Measurements from ENCODE around the gene ARNT2.
"Not testable (repeated sequence)": the region's sequence is repeated elsewhere in the genome, so short reads cannot be mapped to it uniquely, and the experiment has no call there.

The ARNT2 gene

DNA sequence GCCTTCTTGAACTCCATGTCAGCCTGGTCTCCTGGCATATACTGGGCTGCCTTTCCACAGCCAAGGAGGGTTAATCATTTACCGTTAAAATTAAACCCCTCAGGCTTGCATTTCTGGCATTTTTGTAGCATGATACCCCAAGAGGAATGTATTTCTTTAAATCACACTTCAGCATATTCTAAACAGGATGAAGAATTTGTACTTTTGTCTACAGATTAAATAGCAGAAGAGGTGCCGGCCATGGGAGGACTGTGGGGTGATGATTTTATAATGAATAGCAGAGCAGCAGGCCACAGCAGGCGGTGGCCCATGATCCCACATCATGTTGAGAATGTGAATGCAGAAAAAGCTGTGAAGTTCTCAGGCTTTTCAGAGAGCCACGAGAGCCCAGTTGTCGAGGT is 90.2 kb downstream of the ARNT2 start:
- DNase-seq = no peak

DNA sequence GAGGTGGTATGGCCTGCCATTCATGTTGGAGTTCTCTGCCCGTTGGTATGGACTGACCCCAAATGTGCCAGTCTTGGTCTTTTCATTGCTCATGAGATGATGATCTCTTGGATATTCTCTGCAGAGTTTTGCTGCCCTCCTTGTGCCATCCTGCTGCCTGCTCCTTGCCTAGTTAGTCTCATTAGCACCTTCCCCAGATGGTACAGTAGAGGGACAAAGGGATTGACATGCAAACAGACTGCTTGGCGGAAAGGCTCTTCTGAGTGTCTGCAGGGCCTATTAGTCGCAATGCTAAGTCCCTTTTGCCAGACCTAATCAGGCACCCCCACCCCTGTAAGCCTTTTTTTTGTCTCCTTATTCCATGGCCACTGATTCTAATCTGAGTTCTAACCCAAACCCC is 90.6 kb downstream of the ARNT2 start:
- DNase-seq = no peak

DNA sequence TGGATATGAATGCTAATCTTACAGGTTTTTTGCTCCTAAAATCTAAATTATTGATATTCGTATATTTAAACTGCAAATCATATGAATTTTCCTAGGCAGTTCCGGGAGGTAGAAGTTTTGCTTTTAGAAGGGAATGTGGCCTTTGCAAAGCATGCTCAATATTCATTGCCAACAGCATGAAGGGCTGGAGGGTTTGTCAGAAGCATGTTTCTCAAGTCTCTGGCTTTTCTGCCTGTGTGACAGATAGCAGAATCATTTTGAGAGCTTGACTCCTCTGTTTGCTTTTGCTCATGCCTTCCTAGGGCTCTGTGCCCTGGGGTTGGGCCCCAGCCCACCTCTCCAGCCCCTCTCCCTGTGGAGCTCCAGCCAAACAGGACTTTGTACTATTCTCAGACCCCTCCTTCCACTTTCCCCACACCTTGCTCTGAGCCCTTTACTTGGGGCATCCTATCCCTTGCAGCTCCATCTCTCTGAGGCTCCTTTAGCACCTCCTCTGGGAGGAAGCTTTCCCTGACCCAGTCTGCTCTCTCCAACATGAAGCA is 91.3 kb downstream of the ARNT2 start:
- DNase-seq = no peak

DNA sequence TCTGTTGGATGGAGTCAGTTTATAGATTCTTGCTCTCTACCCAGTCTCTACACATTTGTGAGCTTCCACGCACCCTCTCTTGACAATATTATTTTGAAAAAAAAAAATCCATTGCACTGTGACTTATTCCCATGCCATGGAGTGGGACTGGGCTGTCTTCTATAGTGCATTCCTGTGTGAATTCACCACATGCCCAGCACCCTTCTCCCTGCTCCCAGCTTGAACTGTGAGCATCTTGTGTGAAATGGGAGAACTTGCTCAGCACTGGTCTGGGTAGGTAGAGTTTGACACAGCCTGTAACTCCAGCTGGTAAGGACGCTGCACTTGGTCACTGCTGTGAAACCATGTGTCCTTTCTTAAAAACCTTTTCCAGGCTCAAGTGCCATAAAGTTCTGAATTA is 91.9 kb downstream of the ARNT2 start:
- no peak for DNase-seq

DNA sequence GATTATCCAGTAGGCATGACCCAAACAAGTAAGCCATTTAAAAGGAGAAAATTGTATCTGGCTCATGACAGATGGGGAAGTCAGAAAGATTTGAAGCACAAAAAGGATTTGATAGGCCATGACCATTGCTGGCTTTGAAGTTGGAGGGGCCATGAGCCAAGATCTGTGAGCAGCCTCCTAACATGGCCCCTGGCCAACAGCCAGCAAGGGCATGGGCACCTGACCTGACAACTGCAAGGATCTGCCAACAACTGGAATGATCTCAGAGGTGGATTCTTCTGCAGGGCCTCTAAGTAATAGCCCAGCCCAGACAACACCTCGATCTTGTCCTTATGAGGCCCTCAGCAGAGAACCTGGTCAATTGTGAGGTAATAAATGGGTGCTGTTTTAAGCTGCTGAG is 93.0 kb downstream of the ARNT2 start:
- no peak for DNase-seq

DNA sequence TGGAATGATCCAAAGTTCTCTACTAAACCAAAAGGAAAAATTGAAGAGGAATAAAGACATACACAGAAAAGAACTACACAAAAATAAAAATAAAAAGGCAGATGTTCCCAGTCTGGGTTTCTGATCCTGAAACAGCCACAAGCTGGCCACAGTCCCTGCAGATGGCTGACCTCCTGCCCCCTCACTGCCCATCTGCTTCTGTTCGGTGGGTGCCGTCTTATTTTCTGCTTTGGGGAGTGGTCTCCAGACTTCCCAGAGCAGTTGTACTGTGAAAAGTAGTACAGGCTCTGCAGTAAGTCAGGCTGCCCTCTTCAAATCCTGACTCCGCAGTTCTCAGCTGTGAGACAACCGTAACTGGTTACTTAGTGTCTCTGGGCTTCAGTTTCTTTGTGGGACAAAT is 94.5 kb downstream of the ARNT2 start:
- DNase-seq = no peak

DNA sequence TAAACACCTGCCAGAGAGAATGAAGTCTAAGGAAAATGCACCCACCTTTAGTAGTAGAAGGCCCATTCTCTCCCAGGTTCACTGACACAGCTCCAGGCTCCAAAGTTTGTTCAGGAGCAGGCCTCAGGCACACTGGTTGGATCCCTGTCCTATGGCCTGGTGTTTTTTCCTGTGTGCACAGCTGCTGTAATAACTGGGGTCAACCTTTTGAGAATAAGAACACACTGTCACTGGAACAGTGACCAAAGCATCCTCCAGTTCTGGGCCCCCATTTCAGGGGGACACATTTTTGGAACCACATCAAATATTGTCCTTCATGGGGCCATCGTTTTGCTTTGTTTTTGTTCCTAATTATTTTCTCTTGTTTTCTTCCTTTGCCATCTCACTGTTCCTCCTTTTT is 95.8 kb downstream of the ARNT2 start:
- DNase-seq = no peak

DNA sequence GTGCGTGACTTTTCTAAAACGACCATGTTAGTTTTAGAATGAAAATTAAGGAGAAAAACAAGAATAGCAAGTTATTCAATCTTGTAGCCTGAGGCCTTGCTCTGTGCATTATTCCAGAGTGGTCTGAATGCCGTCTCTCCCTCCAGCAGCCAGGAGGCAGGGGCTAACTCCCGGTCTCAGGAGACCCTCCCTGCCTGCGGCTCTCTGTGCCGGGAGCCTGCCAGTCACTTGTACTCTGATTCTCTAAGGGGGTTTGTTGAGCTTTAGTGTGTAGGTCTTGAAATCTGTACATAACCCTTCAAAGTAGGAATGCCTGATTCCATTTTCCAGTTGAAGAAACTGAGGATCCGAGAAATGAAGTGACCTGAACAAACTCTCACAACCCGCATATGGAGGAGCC is 97.3 kb downstream of the ARNT2 start:
- DNase-seq = no peak

DNA sequence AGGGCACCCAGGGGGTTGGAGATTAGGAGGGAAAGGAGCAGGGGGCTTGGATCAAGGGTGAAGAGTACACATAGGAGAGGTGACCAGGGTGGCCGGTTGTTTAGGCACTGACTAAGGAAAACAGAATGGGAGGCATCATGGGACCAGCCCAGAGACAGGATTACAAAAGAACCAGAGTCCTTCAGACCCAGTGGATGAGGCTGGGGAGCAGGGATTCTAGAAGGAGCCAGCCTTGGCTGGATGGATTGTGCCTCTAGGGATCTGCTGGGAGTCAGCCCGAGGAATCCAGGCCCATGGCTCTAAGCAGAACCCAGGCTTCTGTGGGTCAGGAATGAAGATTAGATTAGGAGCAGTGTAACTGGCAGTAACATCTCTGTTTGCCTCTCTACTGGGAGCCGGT is 98.6 kb downstream of the ARNT2 start:
- no peak for DNase-seq

DNA sequence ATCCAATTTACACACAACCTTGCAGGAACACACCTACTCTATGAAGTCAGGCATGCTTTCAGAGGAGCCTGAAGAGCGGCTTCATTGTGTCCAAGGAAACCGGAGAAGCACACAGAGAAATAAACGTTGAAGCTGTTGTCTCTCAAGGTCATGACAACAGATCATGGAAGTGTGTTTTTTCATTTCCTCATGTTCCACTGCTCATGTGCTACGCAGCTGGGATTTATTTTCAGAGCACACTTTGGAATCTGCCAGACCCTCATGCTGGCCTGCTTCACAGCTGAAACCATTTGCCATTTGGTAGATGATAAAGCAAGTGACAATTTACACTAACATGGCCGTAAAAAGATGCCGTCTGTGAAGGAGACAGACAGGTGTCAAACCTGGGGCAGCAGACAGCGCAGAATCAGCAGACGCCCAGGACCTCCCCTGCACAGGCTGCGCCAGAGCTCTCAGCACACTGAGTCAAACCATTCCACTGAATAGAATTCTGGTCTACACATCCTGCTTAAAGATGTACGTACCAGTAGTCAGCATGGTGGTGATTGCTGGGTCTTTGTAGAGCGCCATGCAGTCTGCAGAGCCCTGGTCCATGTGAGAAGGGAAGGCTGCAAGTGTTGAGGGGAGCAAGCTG is 99.3 kb downstream of the ARNT2 start:
- DNase-seq = no peak

DNA sequence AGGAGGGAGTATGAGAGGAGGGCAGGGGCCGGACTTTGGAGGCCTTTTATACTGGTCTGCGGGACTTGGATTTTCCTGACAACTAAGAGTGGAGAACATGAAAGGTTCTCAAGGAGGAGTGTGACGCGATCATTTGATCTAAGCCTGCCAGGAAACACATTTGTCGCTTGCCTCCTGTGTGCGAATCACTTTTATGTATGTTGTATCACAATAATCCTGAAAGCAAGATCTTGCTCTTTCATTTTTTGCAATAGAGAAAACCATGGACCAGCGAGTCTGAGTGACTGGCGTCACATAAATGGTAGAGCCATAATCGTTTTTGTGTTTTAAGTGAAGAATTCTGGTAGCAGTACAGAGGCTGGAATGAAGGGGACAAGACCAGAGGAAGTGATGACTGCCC is 100.7 kb downstream of the ARNT2 start:
- DNase-seq = no peak

DNA sequence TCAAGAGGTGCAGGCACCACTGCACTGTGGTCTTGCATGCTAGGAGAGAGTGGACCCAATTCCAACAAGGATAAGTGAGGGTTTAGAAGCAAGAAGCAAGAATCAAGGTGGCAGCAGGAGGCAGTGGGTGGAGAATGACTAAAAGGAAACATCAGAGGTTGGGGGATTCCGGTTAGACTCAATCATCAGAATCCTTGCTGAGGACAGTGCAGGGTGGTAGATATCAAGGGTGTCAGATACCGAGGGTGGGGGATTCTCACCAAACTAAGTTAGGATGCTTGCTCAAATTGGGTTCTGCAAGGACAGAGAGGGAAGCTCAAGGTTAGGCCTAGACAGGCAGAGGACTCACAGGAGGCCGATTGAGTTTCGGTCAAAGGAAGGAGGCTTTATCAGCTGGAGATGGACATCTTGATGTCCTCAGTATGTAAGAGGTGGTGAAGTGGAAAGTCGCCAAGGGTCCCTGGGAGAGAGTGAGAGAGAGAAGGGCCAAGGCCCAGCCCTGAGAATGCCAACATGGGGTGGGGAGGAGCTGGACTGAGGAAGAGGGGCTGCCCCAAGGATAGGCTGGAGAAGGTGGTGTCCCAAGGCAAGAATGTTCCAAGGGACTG is 102.2 kb downstream of the ARNT2 start:
- DNase-seq = no peak

DNA sequence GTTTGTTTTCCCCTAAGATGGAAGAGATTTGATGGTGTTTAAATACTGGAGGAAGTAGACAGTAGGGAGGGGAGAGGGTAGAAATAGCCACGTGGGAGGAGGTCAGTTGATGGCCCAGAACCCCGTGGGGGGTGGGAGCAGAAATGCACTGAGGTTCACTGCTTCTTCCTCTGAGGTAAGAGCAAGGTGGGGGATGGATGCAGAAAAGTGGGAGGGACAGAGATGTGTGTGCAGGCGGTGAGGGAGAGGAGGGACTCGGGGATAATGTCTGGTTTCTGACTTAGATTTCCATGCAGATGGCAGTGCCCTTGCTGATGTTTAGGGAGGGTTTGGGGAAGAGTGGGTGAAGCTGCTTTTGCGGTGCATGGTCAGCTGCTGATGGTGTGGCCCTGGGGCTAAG is 102.9 kb downstream of the ARNT2 start:
- no peak for DNase-seq

DNA sequence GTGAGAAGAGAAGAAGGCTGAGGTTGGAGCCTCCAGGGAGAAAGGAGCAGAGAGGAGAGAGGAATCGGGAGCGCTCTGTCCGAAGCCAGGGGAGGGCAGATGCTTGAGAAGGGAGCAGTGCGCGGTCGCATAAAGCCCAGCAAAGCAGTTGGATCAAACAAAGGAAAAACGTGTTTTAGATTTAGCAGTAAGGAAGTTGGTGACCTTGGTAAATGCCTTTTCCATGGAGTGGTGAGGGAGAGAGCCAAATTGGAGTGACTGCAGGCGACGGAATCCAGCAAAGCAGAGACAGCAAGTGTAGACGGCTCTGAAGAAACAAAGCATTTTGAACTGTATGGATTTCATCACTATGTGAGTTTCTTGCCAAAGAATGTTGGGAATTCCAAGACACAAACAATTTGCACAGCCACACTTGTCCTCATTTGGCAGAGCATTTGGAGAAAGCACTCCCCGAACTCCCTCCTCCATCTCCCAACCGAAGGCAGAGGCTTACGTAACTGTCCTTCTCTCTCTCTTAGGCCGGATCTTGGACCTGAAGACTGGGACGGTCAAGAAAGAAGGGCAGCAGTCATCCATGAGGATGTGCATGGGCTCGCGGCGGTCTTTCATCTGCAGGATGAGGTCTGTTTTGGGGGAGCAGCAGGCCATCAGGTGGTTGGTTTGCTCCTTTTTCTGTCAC is 103.6 kb downstream of the ARNT2 start:
- DNase-seq = no peak

DNA sequence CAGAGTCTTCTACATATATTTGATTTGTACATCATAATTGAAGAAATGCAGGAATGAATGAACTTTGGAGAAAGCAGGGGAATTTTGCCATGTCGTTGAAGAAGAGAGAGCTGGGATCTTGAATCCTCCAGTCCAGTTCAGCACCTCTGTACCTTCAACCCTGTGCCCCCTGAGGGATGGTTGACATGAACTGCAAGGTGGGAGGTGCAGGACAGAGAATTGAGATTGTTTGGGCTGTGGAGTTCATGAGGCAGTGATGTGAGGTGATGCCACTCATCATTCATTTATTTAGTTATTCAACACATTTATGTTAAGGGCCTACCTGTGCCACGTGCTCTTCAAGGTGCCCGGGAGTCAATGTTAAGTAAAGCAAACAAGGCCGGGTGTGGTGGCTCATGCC is 104.6 kb downstream of the ARNT2 start:
- no peak for DNase-seq

DNA sequence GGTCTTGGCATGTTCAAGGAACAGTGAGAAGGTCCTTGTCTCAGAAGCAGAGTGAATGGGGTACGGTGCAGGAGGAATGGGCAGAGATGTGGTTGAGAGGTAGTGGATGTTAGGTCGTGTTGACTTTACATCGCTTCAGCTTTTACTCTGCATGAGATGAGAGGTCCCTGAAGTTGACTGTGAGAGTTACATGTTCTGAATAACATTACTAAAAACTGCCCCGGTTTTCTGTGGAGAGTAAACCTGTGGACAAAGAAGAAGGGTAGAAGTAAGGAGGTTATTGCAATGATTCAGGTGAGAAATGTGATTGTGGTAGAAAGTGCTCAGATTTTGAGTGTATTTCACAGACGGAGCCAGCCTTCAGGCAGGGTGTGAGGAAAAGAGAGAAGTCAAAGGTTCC is 105.6 kb downstream of the ARNT2 start:
- DNase-seq = no peak

DNA sequence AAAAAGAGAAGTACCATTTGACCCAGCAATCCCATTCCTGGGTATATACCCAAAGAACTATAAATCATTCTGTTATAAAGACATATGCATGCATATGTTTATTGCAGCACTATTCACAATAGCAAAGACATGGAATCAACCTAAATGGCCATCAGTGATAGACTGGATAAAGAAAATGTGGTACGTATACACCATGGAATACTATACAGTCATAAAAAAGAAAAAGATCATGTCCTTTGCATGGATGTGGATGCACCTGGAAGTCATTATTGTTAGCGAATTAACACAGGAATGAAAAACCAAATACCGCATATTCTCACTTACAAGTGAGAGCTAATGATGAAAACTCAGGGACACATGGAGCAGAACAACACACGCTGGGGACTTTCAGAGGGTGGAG is 106.8 kb downstream of the ARNT2 start:
- not testable (repeated sequence) for DNase-seq

DNA sequence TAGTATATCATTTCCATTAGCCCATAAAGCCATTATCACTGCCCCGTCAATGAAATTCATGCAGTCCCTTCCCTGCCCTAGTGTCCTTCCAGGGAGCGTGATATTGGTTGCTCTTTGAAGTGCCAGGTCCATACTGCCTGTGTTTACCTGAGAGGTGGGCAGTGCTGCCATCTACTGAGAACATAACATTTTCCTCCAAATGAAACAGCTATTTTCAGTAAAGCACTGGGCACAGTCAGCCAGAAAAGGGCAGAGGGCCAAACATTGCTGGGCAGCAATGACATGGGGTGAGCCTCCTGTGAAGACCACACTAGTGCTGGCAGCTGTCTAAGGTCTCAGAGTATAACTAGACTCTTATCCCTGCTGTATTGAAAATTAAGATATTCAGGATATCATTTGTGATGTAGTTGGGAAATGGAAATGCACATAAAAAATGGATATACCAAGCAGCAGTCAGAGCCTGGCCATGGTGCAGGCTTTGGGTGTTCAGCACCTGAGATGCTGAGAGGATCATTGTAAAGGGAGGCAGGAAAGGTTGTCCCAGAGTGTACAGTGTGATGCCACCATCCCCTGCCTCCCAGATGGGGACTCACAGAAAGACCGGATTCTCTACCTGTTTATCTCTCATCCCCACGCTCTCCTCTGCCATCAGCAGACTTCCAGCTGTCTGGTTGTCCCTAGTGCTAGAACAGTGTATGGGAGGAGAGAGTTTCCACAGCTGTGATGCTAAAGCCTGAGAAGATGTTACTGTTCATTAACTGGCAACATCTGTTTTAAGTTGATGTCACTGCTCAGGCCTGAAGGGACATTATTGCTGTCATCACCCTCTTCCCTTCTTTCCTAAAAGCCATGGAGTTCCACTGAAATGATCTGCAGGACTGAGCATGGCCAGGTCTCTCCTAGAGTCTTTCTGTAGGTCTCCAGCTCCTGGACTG is 108.8 kb downstream of the ARNT2 start:
- no peak for DNase-seq

DNA sequence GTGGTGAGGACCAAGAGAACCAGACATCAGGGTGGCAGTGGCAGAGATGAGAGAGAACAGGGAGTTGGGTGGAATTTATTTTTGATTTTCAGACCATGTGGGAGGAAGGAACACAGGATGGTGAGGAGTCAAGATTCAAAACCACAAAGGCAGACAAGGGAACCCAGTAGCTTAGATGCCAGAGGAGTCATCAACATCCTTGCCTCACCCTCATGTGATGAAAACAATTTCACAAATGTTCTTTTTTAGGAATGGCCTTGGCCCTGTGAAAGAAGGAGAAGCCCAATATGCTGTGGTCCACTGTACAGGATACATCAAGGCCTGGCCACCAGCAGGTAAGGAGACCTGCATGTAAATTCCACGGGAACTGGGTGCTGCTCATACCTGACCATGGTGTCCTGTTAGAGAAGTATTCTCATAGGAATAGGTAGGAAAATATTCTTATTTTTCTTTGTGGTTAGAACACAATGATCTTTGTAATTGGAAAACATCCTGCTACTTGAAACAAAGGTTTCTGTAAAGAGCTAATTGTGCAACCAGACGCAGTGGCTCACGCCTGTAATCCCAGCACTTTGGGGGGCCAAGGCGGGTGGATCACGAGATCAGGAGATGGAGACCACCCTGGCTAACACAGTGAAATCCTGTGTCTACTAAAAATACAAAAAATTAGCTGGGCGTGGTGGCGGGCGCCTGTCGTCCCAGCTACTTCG is 110.0 kb downstream of the ARNT2 start:
- DNase-seq = no peak

DNA sequence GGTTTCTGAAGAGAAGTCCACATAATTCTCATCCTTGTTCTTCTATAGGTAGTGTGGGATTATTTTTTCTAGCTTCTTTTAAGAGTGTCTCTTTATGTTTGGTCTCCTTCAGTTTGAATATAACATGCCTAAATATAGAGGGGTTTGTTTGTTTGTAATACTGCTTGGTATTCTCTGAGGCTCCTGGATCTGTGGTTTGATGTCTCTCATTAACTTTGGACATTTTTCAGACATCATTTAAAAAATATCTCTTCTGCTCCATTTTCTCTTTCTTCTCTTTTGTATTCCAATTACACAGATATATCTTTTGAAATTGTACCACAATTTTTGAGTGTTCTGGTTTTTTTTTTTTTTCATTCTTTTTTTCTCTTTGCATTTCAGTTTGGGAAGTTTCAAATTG is 113.1 kb downstream of the ARNT2 start:
- no peak for DNase-seq

DNA sequence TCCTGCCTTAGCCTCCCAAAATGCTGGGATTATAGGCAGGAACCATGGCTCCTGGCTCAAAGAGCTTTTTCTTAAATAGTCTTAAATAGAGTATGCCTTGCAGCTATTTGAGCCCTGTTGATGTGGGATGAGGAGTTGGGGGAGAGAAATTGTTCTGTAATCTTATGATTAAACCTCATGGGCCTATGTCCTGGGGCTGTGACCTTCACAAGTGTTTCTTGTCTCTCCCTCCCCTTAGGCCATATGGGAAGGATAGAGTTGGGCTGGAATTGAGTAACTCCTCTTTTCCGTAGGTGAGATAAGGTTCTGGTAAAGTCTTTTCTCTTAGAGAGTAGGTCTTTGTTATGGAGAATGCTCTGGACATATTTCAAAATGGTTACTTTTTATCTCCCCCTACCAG is 114.3 kb downstream of the ARNT2 start:
- DNase-seq = no peak

DNA sequence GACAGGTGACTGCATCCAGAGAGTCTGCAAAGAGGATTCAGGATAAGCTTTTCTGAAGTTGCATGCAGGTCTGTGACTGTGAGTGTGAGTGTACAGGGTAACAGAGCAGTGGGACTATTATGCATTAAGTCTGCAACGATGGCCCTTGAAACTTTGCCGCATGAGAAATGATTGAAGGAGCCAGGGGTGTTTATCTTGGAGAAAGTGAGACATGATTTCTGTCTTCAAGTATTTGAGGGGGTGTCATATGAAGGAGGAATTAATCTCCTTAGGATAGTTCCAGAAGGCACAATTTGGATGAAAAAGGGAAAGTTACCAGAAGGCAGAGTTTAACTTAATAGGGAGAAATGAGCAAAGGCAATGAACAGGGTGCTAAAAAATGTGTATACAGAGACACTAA is 119.6 kb downstream of the ARNT2 start:
- no peak for DNase-seq

DNA sequence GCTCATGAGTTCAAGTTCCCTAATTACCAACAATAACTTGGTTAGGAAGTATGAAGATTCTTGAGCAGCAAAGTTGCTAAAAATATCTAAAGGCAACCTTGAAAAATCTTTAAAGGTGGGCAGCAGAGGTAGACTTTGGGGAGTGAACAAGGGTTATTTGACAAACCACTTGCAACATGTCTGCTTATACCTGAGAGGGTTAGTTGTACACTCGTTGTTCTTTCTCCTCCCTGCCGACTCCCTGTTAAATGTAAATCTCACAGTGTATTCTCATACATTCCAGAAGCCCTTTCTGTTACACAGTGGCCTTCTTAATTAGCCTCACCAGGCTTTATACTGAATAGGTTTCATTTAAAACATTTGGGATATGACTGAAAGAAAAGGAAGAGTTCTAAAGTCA is 121.7 kb downstream of the ARNT2 start:
- DNase-seq = no peak
